Right renal pelvis (tissue), 4 donors: ENCODE results near the gene CREB3L2. TPM values are rescaled to one million over a fixed set of nuclear protein-coding genes. Genes with fewer than 3 reads are reported as not detected.
"Not testable (repeated sequence)": the region's sequence is repeated elsewhere in the genome, so short reads cannot be mapped to it uniquely, and the experiment has no call there.

ENCODE experiments used
- DNase-seq, 4 donors: peaks; one replicate each; pipeline ENCODE4 v3.0.0-alpha.2; 2013; ENCODE audit warnings: low read depth in 4 of 4, low spot score in 3 of 4, missing footprints in 1 of 4
- polyA plus RNA-seq, 4 donors: library from polyadenylated mRNA; unstranded; fragments of 120-200 nt; gene quantifications; one replicate each; pipeline ENCODE4 v1.2.1, GENCODE V29; 2013; ENCODE audit not compliant: insufficient read length in 4 of 4

Gene CREB3L2
- polyA plus RNA-seq, 4 donors, result 50.7 to 55.3 (median 53.5) TPM

- no peak for DNase-seq
Measured at GRCh38 chr7:137850571-137850970, 151.3 kb downstream of the CREB3L2 start.

DNA sequence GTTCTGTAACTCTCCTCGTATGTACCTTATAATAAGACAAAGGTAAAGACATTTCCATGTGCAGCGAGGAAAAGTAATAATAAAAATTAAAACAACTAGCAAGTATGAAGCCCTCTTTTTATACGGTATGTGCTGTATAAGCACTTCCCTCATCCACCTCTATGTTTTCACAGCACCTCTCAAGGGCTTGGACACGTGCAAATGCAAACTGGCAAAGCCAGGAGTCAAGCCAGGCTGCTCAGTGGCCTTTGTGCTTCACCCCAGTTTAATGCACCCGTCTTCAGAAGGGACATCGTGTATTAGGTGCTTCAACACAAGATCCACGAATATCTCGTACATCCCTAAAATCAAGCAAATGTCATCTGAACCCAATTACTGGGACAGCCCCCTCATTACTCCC lies 153.8 kb downstream of the CREB3L2 start:
- no peak for DNase-seq

- no peak for DNase-seq
Measured at GRCh38 chr7:137847568-137848050, 154.3 kb downstream of the CREB3L2 start.

- DNase-seq, result no peak
Measured at GRCh38 chr7:137846827-137847567, 154.9 kb downstream of the CREB3L2 start, which contains the start of gene DGKI. Gene DGKI, minus strand, starts transcription at chr7:137846974.

- no peak for DNase-seq
Measured at GRCh38 chr7:137846549-137846826, 155.4 kb downstream of the CREB3L2 start.

- no peak for DNase-seq
Measured at GRCh38 chr7:137844677-137845425, 157.0 kb downstream of the CREB3L2 start.

DNA sequence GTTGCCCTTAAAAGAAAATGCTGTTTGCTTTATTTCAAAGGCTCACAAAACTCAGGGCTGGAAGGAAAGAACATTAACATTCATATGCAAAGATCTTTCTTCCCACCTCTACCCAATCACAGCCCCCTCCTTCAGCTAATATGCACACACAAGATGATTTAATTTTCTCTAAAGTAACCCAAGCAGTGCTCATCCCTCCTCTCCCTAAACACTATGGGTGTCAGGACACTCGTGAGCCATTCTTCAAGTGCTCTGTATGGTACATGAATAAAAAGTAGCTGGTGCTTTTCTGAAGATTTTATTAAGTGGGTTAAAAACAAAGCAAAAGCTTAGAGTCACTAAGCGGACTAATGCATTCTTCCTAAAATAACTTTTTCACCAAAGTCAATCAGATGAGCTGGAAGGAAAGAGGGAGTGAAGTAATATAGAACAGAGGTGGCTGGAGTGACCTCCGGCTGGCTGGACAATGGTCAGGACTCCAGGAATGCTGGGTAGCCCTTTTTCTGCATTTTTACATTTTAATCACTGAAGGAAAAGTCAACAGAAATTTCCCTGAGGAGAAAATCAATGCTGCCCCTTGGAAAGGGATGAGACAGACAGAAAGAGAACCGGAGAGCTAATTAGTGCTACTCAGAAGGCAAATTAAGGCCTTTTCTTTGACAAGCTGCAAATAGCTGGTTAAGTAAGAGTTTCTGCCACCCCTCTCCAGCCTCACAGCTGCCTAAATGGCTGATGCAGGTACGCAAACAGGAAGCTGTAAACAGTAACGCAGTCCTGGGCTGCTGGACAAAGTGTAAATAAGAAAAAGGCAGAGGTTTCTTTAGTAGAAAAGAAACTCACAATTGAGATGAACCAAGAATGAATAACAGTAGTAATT lies 161.7 kb downstream of the CREB3L2 start:
- DNase-seq, result no peak

DNA sequence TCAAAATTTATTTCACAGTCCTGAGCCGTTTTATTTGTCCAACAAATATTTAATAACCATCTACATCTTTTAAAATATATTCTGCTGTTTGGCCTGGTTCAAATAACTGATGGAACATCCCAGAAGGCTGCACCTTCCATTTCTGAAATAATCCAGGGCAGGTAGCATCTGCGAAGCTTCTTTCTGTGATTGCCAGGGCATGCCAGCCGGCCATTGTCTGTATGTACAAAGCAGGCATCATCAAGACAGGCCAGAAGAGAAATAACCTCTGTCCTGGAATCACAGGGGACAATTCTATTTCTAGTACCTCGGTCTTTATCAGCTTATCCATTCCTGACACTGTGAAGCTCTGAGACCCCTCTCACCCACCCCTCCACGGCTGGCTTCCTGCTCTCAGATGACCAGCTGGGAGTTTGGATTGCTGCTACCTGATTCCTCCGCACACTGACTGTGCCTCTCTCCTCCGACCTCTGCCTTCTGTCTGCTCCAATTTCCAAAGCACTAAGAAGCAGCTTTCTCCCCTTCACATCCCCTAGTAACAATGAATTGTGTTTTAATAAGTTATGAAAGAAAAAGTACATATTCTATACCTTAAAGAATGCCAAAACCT lies 163.1 kb downstream of the CREB3L2 start:
- DNase-seq, result no peak

- no peak for DNase-seq
Measured at GRCh38 chr7:137836541-137836940, 165.3 kb downstream of the CREB3L2 start.

DNA sequence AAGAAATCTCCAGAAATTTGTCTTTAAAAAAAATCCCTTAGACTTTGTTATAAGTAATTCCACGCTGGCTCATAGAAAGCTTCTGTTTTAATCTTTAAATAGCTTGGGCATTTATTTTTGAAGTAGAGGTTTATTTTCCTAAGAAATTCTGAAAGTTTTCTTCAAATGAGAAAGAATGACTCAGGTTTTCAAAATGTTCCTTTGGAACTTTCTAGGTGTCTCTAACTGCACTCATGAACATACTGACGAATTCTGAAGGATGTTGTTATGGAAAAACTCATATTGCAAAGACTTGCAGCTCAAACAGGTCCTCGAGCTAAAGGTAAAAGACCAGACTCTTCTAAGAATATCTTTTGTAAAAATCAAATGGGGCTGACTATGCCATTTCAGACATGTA lies 165.8 kb downstream of the CREB3L2 start:
- no peak for DNase-seq

DNA sequence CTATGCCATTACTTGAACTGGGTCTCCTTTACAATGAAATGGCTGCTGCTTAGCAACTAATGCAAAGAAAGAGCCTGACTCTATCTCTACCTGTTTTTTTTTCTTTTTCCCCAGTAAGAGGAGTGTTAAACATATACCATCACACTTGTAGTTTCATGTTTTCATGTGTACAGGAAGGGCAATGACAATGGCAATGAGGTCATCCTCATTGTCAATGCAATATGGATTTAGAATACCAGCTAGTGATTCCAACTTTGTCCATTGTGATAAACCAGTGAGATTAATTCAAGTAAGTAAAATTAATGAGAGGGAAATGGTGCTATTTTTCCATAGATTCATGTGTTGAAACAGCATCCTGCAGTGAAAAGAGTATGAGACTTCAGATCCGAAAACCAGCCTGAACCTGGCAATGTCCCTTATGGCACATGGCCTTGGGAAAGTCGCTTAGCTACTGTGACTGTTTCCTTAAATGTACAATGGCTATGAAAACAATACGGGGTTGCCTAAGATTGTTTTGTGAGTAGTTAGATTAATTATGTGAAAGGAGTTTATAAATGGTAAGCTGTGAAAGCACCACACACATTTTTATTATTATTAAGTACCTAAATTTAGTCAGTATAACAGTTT lies 166.3 kb downstream of the CREB3L2 start:
- DNase-seq, result no peak

GRCh38 chr7:137834552-137834951 lies 167.3 kb downstream of the CREB3L2 start:
- DNase-seq, result no peak

DNA sequence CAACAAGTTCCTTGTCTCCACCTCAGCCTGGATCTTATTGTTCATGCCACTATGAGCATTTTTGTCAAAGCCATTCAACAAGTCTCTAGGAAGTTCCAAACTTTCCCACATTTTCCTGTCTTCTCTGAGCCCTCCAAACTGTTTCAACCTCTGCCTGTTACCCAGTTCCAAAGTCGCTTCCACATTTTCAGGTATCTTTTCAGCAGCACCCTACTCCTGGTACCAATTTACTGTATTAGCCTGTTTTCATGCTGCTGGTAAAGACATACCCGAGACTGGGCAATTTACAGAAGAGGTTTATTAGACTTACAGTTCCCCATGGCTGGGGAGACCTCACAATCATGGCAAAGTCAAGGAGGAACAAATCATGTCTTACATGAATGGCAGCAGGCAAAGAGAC lies 168.9 kb downstream of the CREB3L2 start:
- not testable (repeated sequence) for DNase-seq

DNA sequence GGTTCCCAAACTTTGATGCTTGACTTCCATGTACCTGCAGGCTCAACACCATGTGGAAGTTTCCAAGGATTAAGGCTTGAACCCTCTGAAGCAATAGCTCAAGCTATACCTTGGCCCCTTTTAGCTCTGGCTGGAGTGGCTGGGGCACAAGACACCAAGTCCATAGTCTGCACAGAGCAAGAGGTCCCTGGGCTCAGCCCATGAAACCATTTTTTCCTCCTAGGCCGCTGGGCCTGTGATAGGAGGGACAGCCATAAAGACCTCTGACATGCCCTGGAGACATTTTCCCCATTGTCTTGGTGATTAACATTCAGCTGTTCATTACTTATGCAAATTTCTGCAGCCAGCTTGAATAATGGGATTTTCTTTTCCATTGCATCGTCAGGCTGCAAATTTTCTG lies 169.5 kb downstream of the CREB3L2 start:
- no peak for DNase-seq

- not testable (repeated sequence) for DNase-seq
Measured at GRCh38 chr7:137831555-137831954, 170.3 kb downstream of the CREB3L2 start.

DNA sequence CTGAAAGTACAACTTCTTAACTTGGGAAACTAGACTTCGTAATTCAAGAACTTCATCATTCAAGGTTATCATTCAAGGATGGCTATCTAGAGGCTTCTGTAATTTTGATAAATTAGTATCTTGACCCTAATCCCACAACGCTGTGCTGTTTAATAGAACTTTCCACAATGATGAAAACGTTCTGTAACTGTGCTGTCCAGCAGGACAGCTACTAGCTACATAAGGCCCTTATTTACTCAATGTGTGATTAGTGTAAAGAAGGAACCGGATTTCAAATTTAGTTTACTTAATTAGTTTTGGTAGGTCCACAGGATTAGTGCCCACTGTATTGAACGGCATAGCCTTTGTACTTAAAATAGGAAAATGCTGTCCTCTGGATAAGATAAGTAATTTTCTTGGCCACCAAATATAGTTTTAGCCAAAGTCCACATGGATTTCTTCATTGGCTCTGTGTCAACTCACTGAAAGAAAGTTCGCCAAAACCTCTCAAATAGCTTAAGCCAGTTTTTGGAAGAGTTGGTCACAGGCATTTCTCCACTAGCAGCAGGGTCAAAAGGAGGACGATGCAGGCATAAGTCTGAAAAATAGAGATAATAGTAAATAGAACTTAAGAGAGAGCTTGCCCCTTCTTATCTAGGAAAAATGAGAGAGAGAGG lies 172.4 kb downstream of the CREB3L2 start:
- no peak for DNase-seq

DNA sequence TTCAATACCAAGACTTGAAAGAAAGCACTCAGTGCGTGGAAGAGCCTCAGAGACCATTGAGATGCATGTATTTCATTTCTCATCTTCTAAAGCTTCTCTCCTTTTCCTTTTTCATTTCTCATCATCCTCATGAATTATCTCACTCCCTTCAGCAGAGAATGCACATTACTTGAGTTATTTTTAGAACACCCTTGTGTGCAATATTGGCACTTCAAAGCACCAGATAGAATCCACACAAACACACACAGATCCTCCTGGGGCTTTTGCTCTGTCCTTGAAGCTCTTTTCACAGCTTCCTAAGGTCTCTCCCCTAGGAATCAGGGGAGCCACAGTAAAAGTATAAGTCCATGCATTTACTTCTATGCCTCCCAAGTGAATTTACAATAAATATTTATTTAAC lies 173.4 kb downstream of the CREB3L2 start:
- no peak for DNase-seq

DNA sequence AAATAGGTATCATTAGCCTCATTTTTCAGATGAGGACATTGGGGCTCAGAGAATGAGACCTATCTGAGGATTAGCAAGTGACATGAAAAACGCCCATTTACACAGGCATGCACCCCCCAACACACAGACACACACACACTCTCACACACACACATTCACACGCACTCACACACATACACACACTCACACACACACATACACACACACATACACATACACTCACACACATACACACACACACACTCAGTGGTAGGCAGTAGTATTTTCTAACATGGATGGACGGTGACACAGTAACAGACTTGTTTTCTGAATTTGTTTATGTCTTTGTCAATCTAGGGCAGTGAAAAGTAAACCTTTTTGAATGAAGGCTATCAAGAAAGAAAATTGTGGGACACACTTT lies 176.4 kb downstream of the CREB3L2 start:
- no peak for DNase-seq
